HG02798 (cell line): ENCODE results near the gene TMEM151A.
"Not testable (repeated sequence)": the region's sequence is repeated elsewhere in the genome, so short reads cannot be mapped to it uniquely, and the experiment has no call there.

Source experiments
- ATAC-seq: cut with Tn5 transposase; IDR thresholded peaks from one replicate; pipeline ENCODE4 v1.9.1; 2021; ENCODE audit warnings: mild to moderate bottlenecking; ENCODE audit not compliant: unreplicated experiment, poor library complexity

TMEM151A gene

GRCh38 chr11:66317723-66318599, 26.3 kb downstream of the TMEM151A start:
- ATAC-seq = no peak

- ATAC-seq = no peak
These were observed 26.9 kb downstream of the TMEM151A start for GRCh38 chr11:66318600-66318970.

- ATAC-seq = not testable (repeated sequence)
These were observed 28.6 kb downstream of the TMEM151A start for GRCh38 chr11:66320289-66320688.

GRCh38 chr11:66320748-66321147, 29.1 kb downstream of the TMEM151A start:
- ATAC-seq = not testable (repeated sequence)

- ATAC-seq = no peak
These were observed 29.9 kb downstream of the TMEM151A start for GRCh38 chr11:66321606-66322005.

GRCh38 chr11:66322732-66323427, 31.2 kb downstream of the TMEM151A start:
- no peak for ATAC-seq

GRCh38 chr11:66323684-66324083, 32.0 kb downstream of the TMEM151A start:
- ATAC-seq = no peak

GRCh38 chr11:66324664-66325063, 33.0 kb downstream of the TMEM151A start:
- ATAC-seq = no peak

GRCh38 chr11:66325263-66325671, 33.6 kb downstream of the TMEM151A start:
- ATAC-seq = no peak

- no peak for ATAC-seq
These were observed 34.8 kb downstream of the TMEM151A start for GRCh38 chr11:66326261-66327111.

- no peak for ATAC-seq
These were observed 35.7 kb downstream of the TMEM151A start for GRCh38 chr11:66327171-66328030.

- no peak for ATAC-seq
These were observed 36.3 kb downstream of the TMEM151A start for GRCh38 chr11:66328031-66328301.

- ATAC-seq = peak; percentile 74
These were observed 36.8 kb downstream of the TMEM151A start for GRCh38 chr11:66328302-66329144.

GRCh38 chr11:66329165-66329673, 37.5 kb downstream of the TMEM151A start:
- no peak for ATAC-seq

- no peak for ATAC-seq
These were observed 39.2 kb downstream of the TMEM151A start for GRCh38 chr11:66330931-66331330.

- ATAC-seq = no peak
These were observed 40.1 kb downstream of the TMEM151A start for GRCh38 chr11:66331542-66332370.

GRCh38 chr11:66332371-66333219, 40.9 kb downstream of the TMEM151A start:
- no peak for ATAC-seq
